ENCODE data around the gene MARCKSL1. TPM values are rescaled to one million over a fixed set of nuclear protein-coding genes. Genes with fewer than 3 reads are reported as not detected.

The MARCKSL1 gene
- total RNA-seq, 1 donor from 2014 or later = 10.0 TPM

- intact Hi-C loops (cut with micrococcal nuclease) = no loop called here
- Histone ChIP-seq H3K27ac (replicated peaks) (no peak overlapping the region), H3K36me3 (peaks cover 70% of the 10 kb centered on the region), H3K4me3 (no peak overlapping the region), H3K27me3 (ENCODE audit: low read depth) (no peaks in the 10 kb centered on the region), H3K4me1 (peaks cover 23% of the 10 kb centered on the region), H3K9me3 (replicated peaks) (no peaks in the 10 kb centered on the region)
- no peak for DNase-seq
- TF ChIP-seq CTCF (IDR thresholded peaks at IDR 0.05; ENCODE audit: borderline replicate concordance) = no peak
These were observed 4.5 kb downstream of the MARCKSL1 start for GRCh38 chr1:32331549-32331948.

- Histone ChIP-seq H3K9me3 (replicated peaks) (no peaks in the 10 kb centered on the region), H3K27me3 (ENCODE audit: low read depth) (no peaks in the 10 kb centered on the region), H3K4me1 (peaks cover 14% of the 10 kb centered on the region), H3K36me3 (peaks cover 76% of the 10 kb centered on the region), H3K4me3 (no peak overlapping the region), H3K27ac (replicated peaks) (no peak overlapping the region)
- no peak for TF ChIP-seq CTCF (IDR thresholded peaks at IDR 0.05; ENCODE audit: borderline replicate concordance)
- intact Hi-C loops (cut with micrococcal nuclease) = no loop called here
- DNase-seq = no peak
These were observed 5.4 kb downstream of the MARCKSL1 start for GRCh38 chr1:32330558-32331151.

- Histone ChIP-seq H3K9me3 (replicated peaks) (no peaks in the 10 kb centered on the region), H3K4me1 (peaks cover 9% of the 10 kb centered on the region), H3K27ac (replicated peaks) (no peak overlapping the region), H3K27me3 (ENCODE audit: low read depth) (no peaks in the 10 kb centered on the region), H3K4me3 (no peak overlapping the region), H3K36me3 (peaks cover 83% of the 10 kb centered on the region)
- TF ChIP-seq CTCF (IDR thresholded peaks at IDR 0.05; ENCODE audit: borderline replicate concordance) = no peak
- DNase-seq = no peak
- intact Hi-C loops (cut with micrococcal nuclease) = no loop called here
These were observed 6.0 kb downstream of the MARCKSL1 start for GRCh38 chr1:32329931-32330466.

GRCh38 chr1:32327204-32327603, 8.8 kb downstream of the MARCKSL1 start:
- intact Hi-C loops (cut with micrococcal nuclease) = no loop called here
- TF ChIP-seq CTCF (IDR thresholded peaks at IDR 0.05; ENCODE audit: borderline replicate concordance) = no peak
- H3K4me3 ChIP-seq = no peak overlapping the region
- no peak for DNase-seq
- H3K4me1 ChIP-seq = no peaks in the 10 kb centered on the region
- H3K27ac ChIP-seq (replicated peaks) = no peak overlapping the region
- peaks cover 80% of the 10 kb centered on the region for H3K36me3 ChIP-seq
- no peaks in the 10 kb centered on the region for H3K27me3 ChIP-seq (ENCODE audit: low read depth)
- H3K9me3 ChIP-seq (replicated peaks) = no peaks in the 10 kb centered on the region

GRCh38 chr1:32321712-32322291, 14.2 kb downstream of the MARCKSL1 start:
- Histone ChIP-seq H3K36me3 (peaks cover 61% of the 10 kb centered on the region), H3K27ac (replicated peaks) (peak overlapping the region; percentile 24)
- intact Hi-C loops (cut with micrococcal nuclease) = no loop called here

More at GRCh38 chr1:32321712-32322291, 14.2 kb downstream of the MARCKSL1 start:
- Histone ChIP-seq H3K9me3 (replicated peaks) (no peaks in the 10 kb centered on the region), H3K27me3 (ENCODE audit: low read depth) (no peaks in the 10 kb centered on the region), H3K4me3 (no peak overlapping the region), H3K4me1 (peaks cover 8% of the 10 kb centered on the region)
- no peak for TF ChIP-seq CTCF (IDR thresholded peaks at IDR 0.05; ENCODE audit: borderline replicate concordance)
- DNase-seq = no peak
